MCF 10A (cell line): Measurements from ENCODE around the gene DEF6. TPM values are rescaled to one million over a fixed set of nuclear protein-coding genes. Genes with fewer than 3 reads are reported as not detected.
A peak's percentile ranks its signal among the peaks of the same experiment; 100 is the strongest.

ENCODE experiments used
- BruUV-seq: library from RNA; stranded (reverse); fragments of 400-500 nt; replicated peaks from 2 replicates; lab custom pipeline; 2021; lab: Mats Ljungman, UMichigan
- CTCF ChIA-PET: fragments of 300-600 bp; sonication (Branson Sonifier 250); formaldehyde crosslinking; extraction: SDS; loops from one replicate; lab custom pipeline; 2021; ENCODE audit warnings: antibody characterized with exemption, inconsistent platforms; lab: Yijun Ruan, JAX
- POLR2A ChIA-PET: fragments of 300-600, 350-650 bp; sonication (Branson Sonifier 250); formaldehyde crosslinking; extraction: SDS; loops from one replicate; lab custom pipeline; 2020; ENCODE audit warnings: antibody characterized with exemption, inconsistent platforms; lab: Yijun Ruan, JAX
- DNase-seq: peaks from one replicate; pipeline ENCODE4 v3.0.0-alpha.2; 2018; ENCODE audit not compliant: unreplicated experiment
- H3K27ac Mint-ChIP-seq: one replicate; pipeline ENCODE4 v1.8.0; 2022; ENCODE audit warnings: mild to moderate bottlenecking, low read depth, mixed read lengths; ENCODE audit not compliant: unreplicated experiment
- H3K27me3 Mint-ChIP-seq: one replicate; pipeline ENCODE4 v1.8.0; 2022; ENCODE audit warnings: mixed read lengths; ENCODE audit not compliant: insufficient read depth, unreplicated experiment
- H3K36me3 Mint-ChIP-seq: one replicate; pipeline ENCODE4 v1.8.0; 2022; ENCODE audit warnings: mild to moderate bottlenecking, moderate library complexity, mixed read lengths; ENCODE audit not compliant: insufficient read depth, unreplicated experiment
- H3K4me1 Mint-ChIP-seq: one replicate; pipeline ENCODE4 v1.8.0; 2022; ENCODE audit warnings: mixed read lengths; ENCODE audit not compliant: insufficient read depth, unreplicated experiment
- H3K4me3 Mint-ChIP-seq: one replicate; pipeline ENCODE4 v1.8.0; 2022; ENCODE audit warnings: mild to moderate bottlenecking, moderate library complexity, mixed read lengths; ENCODE audit not compliant: unreplicated experiment
- H3K9me3 Mint-ChIP-seq: one replicate; pipeline ENCODE4 v1.8.0; 2022; ENCODE audit warnings: mixed read lengths; ENCODE audit not compliant: unreplicated experiment
- intact Hi-C: fragments of 100-400 bp; cut with micrococcal nuclease; formaldehyde crosslinking; loops from 2 replicates; pipeline ENCODE4 v1.14.1; 2022
- total RNA-seq: library from RNA; stranded (reverse); gene quantifications from 2 replicates; pipeline ENCODE4 v1.2.3, GENCODE V29; 2022
- TF ChIP-seq, protein P1 (sequence below): fragments of 200-600 bp; IDR thresholded peaks from one replicate; pipeline ENCODE4 v1.8.0; 2022; ENCODE audit warnings: antibody characterized with exemption, mild to moderate bottlenecking; ENCODE audit not compliant: unreplicated experiment

Gene DEF6
- total RNA-seq, 1 experiment from 2014 or later, result 23.1 TPM

DNA sequence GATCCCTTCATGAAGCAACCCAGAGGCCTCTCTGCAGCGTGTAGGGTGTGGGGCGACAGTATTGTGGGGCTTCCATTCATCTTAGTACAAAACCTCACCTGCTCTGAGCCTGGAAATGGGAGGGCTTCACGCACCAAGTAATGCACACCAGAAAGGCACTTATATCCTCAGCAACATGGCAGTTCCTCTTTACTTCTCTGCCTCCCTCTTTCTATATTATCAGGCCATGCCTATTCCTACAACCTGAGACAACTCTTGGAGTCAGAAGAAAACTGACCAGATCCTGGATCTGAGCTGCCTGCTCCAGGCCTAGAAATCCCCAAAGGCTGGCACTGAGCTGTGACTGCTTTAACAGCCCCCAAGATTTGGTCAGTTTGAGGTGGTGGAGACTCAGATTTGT is 45.7 kb upstream of the DEF6 start:
- no TSS peak for BruUV-seq
- POLR2A ChIA-PET, result no interaction called here

DNA sequence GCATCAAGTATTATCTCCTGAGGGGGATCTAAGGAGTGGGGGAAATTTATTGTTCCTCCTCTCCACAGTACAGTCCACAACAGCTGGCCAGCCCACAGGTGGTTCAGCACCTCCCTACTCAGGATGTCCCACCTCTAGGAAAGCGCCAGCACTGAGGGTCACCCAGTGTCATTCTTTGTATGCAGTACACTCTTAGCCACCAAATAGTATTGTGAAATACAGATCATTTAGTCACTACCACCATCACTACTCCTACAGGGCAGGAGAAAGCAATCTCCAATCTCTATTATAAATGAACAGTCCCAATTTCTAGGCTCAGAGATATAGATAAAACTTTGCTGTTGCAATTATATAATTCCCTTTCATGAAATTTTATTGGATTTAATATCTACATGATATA is 44.4 kb upstream of the DEF6 start:
- no peak overlapping the region for H3K27ac Mint-ChIP-seq
- no peak overlapping the region for H3K4me3 Mint-ChIP-seq
- no peak for DNase-seq
- ChIA-PET POLR2A (interaction anchor here (0.6 kb wide), 1 partner anchor 949 kb away, joined by 3 read pairs; no protein-coding TSS in a partner anchor), CTCF (no interaction called here)
- H3K27me3 Mint-ChIP-seq, result no peaks in the 10 kb centered on the region
- BruUV-seq, result no TSS peak
- intact Hi-C loops, result no loop called here
- peaks cover 7% of the 10 kb centered on the region for H3K36me3 Mint-ChIP-seq
- H3K4me1 Mint-ChIP-seq, result peaks cover 10% of the 10 kb centered on the region
- TF ChIP-seq, protein P1, sequence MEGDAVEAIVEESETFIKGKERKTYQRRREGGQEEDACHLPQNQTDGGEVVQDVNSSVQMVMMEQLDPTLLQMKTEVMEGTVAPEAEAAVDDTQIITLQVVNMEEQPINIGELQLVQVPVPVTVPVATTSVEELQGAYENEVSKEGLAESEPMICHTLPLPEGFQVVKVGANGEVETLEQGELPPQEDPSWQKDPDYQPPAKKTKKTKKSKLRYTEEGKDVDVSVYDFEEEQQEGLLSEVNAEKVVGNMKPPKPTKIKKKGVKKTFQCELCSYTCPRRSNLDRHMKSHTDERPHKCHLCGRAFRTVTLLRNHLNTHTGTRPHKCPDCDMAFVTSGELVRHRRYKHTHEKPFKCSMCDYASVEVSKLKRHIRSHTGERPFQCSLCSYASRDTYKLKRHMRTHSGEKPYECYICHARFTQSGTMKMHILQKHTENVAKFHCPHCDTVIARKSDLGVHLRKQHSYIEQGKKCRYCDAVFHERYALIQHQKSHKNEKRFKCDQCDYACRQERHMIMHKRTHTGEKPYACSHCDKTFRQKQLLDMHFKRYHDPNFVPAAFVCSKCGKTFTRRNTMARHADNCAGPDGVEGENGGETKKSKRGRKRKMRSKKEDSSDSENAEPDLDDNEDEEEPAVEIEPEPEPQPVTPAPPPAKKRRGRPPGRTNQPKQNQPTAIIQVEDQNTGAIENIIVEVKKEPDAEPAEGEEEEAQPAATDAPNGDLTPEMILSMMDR, result no peak
- H3K9me3 Mint-ChIP-seq, result no peaks in the 10 kb centered on the region

More for the DNA sequence above, 45.7 kb upstream of the DEF6 start:
- no peak for DNase-seq
- H3K4me1 Mint-ChIP-seq, result peaks cover 10% of the 10 kb centered on the region
- peaks cover 7% of the 10 kb centered on the region for H3K36me3 Mint-ChIP-seq
- CTCF ChIA-PET, result interaction anchor here (0.6 kb wide), 1 partner anchor 9 kb away, joined by 4 read pairs; no protein-coding TSS in a partner anchor
- no peak overlapping the region for H3K27ac Mint-ChIP-seq
- TF ChIP-seq, protein P1, result no peak
- no peak overlapping the region for H3K4me3 Mint-ChIP-seq
- no peaks in the 10 kb centered on the region for H3K27me3 Mint-ChIP-seq
- intact Hi-C loops, result no loop called here
- H3K9me3 Mint-ChIP-seq, result no peaks in the 10 kb centered on the region

DNA sequence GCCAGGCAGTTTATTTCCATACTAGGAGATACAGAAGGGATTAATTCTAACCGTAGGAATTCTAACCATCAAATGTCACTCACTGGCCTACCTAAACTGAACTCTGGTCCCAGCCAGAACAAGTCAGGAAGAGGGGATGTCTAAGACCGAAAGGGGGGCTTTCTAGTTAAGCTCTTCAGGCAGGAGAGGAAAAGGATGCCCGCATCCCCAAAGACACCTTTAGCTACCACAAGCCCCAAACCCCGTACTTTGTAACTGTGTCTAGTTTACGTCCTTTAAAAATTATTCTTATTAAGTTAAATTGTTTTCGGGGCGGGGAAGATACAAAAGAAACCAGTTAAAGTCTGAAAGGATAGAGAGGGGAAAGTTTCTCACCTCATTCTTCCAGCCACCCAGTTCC is 39.3 kb upstream of the DEF6 start:
- peak overlapping the region; percentile 88 for H3K4me3 Mint-ChIP-seq
- intact Hi-C loops, result no loop called here
- DNase-seq, result no peak
- CTCF ChIA-PET, result interaction anchor here (0.9 to 2.7 kb wide), 5 partner anchors 17 to 368 kb away, joined by 3 to 16 read pairs (median 3); no protein-coding TSS in a partner anchor
- H3K36me3 Mint-ChIP-seq, result peaks cover 6% of the 10 kb centered on the region
- peak overlapping the region; percentile 98 for H3K27ac Mint-ChIP-seq
- H3K9me3 Mint-ChIP-seq, result no peaks in the 10 kb centered on the region
- POLR2A ChIA-PET, result interaction anchor here (1.2 to 2.2 kb wide), 7 partner anchors 12 to 867 kb away, joined by 3 to 22 read pairs (median 3); partner anchors contain the start of genes ANKS1A and TAF11
- TF ChIP-seq, protein P1, result no peak
- H3K27me3 Mint-ChIP-seq, result no peaks in the 10 kb centered on the region
- no TSS peak for BruUV-seq
- H3K4me1 Mint-ChIP-seq, result peaks cover 34% of the 10 kb centered on the region

DNA sequence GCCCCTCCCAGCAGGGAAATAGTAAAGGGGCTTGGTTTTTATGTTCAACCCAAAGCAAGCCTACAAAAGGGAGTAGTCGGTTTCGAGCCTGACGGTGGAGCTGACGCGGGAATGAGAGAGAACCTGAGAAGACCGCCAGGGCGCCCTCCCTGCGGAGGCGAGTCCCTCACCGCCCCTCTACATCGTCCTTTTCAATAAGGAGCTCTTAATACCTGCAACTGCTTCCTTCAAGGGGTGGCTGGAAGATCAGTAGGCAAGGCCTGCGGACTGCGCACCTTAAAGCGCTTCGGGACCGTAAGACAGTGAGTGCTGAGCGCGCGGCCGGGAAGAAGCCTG is 38.8 kb upstream of the DEF6 start:
- no peak for DNase-seq
- Mint-ChIP-seq H3K4me3 (peak overlapping the region; percentile 88), H3K9me3 (no peaks in the 10 kb centered on the region), H3K27me3 (no peaks in the 10 kb centered on the region), H3K27ac (peak overlapping the region; percentile 98), H3K4me1 (peaks cover 32% of the 10 kb centered on the region), H3K36me3 (peaks cover 6% of the 10 kb centered on the region)
- ChIA-PET CTCF (interaction anchor here (0.6 to 2.7 kb wide), 8 partner anchors 18 to 369 kb away, joined by 3 to 16 read pairs (median 3); no protein-coding TSS in a partner anchor), POLR2A (interaction anchor here (0.6 to 2.2 kb wide), 16 partner anchors 10 to 868 kb away, joined by 3 to 22 read pairs (median 3); partner anchors contain the start of genes ANKS1A and TAF11)
- TSS peak; percentile 62 for BruUV-seq
- TF ChIP-seq, protein P1, result no peak
- intact Hi-C loops, result no loop called here
